GM19395 (cell line): ENCODE measurements around the gene FAM9C.
A peak's percentile ranks its signal among the peaks of the same experiment; 100 is the strongest.
"Not testable (repeated sequence)": the region's sequence is repeated elsewhere in the genome, so short reads cannot be mapped to it uniquely, and the experiment has no call there.

Source experiments
- ATAC-seq: cut with Tn5 transposase; IDR thresholded peaks from one replicate; pipeline ENCODE4 v1.9.1; 2021; ENCODE audit warnings: mild to moderate bottlenecking, moderate library complexity; ENCODE audit not compliant: unreplicated experiment

FAM9C gene

DNA sequence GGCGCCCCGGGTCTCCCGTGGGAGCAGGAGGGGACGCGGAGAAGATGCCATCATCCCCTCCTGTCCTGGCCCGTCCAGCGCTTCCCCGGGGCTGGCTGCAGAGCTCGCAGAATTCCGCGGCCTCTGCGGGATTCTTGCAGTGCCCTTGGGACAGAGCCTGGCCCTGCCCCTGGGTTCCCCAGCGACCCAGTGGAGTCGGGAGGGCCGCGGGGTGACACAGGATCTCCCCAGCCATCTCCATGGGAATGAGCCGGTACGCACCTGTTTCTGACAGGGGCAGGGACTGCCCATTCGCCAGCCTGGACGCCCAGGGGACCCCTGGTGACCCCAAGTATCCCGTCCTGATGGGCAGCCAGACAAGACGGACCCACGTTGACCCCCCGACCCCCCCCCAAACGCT lies 482 bp downstream of the FAM9C start:
- ATAC-seq, result no peak

DNA sequence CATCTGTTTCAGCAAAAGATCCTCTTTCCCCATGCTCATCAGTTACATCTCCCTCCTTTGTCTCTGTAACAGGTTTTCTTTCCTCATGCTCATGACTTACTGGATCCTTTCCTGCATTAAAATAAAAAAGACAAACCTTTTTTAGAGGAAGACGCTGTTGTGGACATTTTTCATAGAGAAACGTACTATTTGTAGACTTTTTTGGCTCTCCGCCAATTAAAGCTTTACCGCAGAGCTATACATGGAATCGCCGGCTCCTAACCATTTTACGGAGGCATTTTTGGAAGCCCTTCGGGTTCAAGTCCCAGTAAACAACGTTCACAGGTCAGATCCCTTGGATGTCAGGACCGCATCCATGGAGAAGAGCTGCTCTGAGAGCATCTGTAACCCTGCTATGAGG lies 1.3 kb downstream of the FAM9C start:
- ATAC-seq, result no peak

DNA sequence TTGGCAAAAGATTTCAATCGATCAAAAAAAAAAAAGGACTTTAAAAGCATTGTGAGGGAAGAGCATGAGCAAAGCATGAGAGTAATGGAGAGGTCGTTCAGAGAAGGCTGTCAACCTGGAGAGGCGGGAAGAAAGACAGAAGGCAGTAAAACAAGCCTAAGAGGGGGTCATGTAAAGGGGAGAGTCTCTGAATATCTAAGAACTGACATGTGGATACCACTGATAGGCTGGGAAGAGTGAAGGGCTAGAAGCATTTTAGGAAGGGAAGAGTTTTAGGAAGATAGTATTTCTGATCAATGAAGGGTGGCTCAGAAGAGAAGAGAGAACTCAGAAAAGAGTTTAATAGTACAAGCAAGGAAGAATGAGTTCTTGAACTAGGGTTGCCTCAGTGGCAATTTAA lies 7.5 kb downstream of the FAM9C start:
- no peak for ATAC-seq

DNA sequence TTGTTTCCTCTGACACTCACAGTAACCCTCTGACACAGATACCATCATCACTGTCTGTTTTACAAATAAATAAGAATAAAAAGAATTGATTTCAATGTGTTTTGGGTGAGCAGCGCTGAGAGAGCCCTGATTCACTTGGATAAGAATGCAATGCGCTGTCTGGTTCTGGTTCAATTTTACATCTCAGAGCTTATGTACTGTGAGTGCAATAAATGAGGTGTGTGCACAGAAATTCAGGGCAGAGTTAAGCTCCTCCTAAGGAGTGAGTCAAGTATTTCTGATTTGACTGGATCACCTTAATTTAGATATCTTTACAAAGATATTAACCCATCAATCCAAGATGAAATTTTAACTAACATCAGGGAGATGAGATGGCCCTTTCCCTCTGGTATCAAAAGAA lies 11.2 kb downstream of the FAM9C start:
- no peak for ATAC-seq

DNA sequence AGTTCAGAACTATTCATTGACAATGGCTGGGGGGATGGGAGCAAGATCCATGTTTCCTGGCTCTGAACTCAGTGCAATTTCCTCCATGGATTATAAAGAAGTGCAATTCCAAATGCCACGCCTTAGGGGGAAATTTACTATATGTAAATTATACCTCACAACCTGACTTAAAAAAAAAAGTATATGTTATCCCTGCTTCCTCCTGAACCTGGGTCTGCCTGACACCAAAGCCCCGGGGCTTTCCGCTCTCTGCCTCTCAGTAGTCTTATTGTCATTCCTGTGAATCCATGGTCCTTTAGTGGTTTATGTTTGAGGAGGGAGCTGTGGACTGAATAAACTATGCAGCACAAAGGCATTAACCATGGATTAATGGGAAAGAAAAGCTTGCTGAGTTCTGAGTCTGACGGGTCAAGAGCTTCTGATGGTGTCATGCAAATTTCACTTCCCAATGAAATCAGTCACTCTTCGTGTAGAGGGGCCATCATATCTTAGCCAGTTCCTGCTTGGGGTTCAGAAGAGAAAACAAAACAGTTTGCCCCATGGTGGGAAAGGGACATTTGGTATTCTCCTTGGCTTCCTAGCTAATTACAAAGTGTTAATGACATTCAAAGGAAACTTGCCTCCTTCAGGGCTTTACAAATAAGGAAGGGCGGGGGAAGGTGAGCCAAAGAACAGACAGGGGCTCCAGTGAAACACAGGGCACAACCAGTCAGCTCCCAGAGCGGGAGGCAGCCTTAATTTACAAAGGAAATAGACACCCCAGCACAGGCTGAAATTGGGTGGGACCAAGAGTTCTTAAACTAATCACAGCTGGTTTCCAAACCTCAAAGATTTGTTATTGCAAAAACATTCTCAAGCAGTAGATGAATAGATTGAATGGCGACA lies 14.3 kb downstream of the FAM9C start:
- ATAC-seq, result no peak

- ATAC-seq, result no peak
Measured at GRCh38 chrX:13029637-13029886, 14.9 kb downstream of the FAM9C start.

GRCh38 chrX:13028871-13029636 lies 15.4 kb downstream of the FAM9C start:
- no peak for ATAC-seq

DNA sequence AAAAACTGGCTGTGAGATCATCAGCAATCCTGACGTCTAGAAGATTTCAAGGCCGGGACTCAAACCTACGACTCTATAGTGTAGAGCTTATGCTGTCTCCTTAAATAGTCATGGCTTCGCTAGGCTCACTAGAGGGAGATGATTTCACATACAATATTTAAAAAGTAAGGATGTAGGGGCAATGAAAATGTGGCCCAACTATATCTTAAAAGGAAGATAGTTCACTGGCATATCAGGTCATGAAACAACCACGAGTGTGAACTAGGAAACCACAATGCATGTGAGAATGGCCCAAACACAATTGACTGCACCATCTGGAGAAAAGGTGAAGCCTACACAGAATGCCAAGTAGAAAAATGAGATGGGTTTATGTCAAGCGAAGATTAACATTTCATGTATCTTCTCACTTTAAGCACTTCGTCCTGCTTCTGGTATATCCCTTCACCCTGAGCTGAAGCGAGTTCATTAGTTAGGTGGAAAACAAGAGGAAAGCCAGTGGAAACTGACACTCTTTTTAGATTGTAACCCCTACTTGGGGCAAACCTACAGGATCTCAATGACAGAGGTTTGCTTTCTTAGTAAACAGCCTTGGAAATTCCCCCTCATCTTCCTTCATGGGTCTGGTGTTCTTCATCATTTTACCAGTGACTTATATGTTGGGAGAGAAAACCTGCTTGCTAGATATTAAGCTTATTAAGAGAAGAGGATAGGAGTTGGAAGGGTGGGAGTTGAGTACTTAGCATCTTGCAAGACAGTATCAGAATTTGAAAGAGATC lies 17.4 kb downstream of the FAM9C start:
- ATAC-seq, result no peak

- no peak for ATAC-seq
Measured at GRCh38 chrX:13024986-13025385, 19.4 kb downstream of the FAM9C start.

DNA sequence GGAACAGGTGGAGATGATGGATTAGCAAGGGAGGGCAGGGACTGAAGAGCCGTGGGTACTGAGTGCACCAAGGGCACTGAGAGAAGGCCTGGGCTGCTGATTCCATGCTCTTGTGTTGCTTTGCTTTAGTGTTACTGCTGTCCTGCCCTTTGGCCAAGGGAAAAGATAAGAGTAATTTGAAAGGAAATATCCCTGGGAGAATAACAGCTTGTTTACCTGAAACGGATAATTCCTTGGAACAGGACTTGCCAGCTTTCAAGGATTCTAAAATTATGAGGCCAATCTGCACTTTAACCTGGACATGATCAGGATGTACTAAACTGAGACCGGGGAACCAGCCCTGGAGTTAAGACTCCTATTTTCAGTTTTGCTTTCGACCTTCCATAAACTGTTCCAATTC lies 20.4 kb downstream of the FAM9C start:
- no peak for ATAC-seq

DNA sequence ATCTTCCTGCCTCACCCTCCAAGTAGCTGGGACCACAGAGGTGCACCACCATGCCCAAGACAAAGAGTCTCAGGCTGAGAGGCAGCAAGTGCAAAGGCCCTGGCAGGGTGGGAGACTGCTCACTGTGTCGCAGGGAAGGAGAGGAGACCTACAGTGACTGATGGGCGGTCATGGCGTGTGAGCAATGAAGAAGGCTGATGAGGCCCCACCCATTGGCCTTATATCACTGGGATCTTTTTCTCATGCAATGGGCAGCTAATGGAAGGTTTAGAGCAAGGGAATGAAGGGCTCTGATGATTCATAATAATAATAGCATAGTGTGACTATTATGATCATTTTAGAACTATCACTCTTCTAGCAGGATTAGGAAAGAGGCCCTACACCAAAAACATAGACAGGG lies 20.9 kb downstream of the FAM9C start:
- no peak for ATAC-seq

- ATAC-seq, result peak; percentile 74
Measured at GRCh38 chrX:13022926-13023325, 21.5 kb downstream of the FAM9C start.

DNA sequence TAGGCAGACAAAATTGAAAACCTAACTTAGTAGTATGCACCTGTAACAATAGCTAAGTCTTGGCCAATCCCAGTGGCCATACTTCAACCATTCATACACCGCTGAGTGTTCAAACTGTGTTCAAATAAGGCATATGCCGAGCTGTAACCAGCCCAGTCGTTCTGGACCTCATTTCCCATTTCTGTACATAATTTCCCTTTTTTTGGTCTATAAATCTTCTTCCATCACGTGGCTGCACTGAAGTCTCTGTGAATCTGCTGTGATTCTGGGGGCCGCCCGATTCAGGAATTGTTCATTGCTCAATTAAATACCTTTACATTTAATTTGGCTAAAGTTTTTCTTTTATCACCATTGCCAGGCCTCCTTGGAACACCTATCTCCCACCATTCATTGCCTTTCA lies 27.7 kb downstream of the FAM9C start:
- not testable (repeated sequence) for ATAC-seq

DNA sequence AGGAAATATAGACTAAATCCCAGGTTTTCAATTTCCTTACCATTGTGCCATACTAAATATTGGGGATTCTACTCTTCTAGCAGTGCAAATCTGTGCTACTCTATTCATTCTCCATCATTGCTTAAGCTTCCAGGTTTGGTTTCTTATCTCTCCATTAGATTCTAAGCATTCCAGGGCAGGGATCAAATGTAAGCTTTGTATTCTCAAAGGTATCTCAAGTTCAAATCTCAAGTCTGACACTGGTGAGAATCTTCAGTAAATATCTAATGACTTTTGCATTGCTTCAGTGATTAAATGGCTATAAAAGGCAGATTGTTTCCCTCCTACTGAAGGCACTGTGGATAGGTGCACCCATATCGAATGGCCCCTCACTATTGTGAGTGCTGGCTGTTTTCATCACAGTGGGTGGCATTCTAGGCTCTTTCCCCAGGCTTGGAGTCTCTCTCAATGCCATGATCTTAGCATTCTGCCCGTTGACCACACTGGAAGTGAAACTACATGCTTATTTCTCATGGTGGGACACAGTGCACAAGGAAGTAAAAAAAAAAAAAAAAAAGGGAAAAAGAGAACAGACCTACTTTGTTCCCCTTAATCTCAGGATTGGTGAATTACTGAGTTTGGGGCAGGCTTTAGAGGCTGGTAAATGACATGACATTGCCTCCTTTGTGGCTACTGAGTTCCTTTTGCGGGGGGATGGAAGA lies 28.7 kb downstream of the FAM9C start:
- ATAC-seq, result no peak

GRCh38 chrX:13014111-13015096 lies 30.0 kb downstream of the FAM9C start:
- ATAC-seq, result peak; percentile 45

- ATAC-seq, result peak; percentile 92
Measured at GRCh38 chrX:13013363-13014110, 30.9 kb downstream of the FAM9C start.

DNA sequence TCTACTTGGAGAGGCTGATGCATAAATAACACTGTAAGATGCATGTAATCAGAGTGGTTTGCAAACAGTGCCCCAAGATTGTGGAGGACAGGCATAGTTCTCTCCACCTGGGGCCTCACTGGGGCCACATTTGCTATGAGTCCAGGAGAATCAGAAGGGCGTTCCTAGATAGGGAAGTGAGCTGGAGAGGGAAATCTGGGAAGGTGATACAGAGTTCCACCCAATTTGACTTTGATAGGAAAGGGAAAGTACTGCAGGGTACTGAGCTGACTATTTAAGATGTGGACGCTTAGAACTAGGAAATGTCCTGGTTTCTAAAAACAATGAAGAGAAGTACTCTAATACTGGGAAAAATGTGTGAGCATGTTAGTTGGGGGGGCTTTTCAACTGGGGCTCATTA lies 33.9 kb downstream of the FAM9C start:
- no peak for ATAC-seq

- ATAC-seq, result no peak
Measured at GRCh38 chrX:13009844-13010243, 34.6 kb downstream of the FAM9C start.

- ATAC-seq, result no peak
Measured at GRCh38 chrX:13009273-13009672, 35.1 kb downstream of the FAM9C start.
